Renal cortex interstitium (tissue), 15 donors: ENCODE measurements around the gene APOL5. TPM values are rescaled to one million over a fixed set of nuclear protein-coding genes. Genes with fewer than 3 reads are reported as not detected.
"Not testable (repeated sequence)": the region's sequence is repeated elsewhere in the genome, so short reads cannot be mapped to it uniquely, and the experiment has no call there.

Experiments used
- DNase-seq, 11 donors: peaks; one replicate each; pipeline ENCODE4 v3.0.0-alpha.2; 2013; ENCODE audit warnings: low read depth in 9 of 11, low spot score in 4 of 11; ENCODE audit errors: extremely low read depth in 1 of 11
- long read RNA-seq, 16 experiments: transcript quantifications; one replicate each; lab custom pipeline, GENCODE V29; 2026
- polyA plus RNA-seq, 3 donors: library from polyadenylated mRNA; unstranded; fragments of 120-200 nt; gene quantifications; one replicate each; pipeline ENCODE4 v1.2.1, GENCODE V29; 2013; ENCODE audit not compliant: insufficient read length in 3 of 3

APOL5 gene, protein sequence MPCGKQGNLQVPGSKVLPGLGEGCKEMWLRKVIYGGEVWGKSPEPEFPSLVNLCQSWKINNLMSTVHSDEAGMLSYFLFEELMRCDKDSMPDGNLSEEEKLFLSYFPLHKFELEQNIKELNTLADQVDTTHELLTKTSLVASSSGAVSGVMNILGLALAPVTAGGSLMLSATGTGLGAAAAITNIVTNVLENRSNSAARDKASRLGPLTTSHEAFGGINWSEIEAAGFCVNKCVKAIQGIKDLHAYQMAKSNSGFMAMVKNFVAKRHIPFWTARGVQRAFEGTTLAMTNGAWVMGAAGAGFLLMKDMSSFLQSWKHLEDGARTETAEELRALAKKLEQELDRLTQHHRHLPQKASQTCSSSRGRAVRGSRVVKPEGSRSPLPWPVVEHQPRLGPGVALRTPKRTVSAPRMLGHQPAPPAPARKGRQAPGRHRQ
- under 1 TPM in 1 of 3 donors, not detected in 2; 0.09 TPM for polyA plus RNA-seq
- long read RNA-seq, donor 1, partial matches to known transcripts, result 5,975 of 5,975 reads
- long read RNA-seq, donor 1, other reads (novel, unspliced or antisense), result 0 of 5,975 reads
- long read RNA-seq, donor 2, result 0 reads
- long read RNA-seq, donor 3, result 0 reads
- long read RNA-seq, donor 4, result 0 reads
- long read RNA-seq, donor 5, partial matches to known transcripts, result 291 of 331 reads
- long read RNA-seq, donor 5, other reads (novel, unspliced or antisense), result 40 of 331 reads
- long read RNA-seq, donor 6, partial matches to known transcripts, result 5,335 of 5,335 reads
- long read RNA-seq, donor 6, other reads (novel, unspliced or antisense), result 0 of 5,335 reads
- long read RNA-seq, donor 7, partial matches to known transcripts, result 7,787 of 7,787 reads
- long read RNA-seq, donor 7, other reads (novel, unspliced or antisense), result 0 of 7,787 reads
- long read RNA-seq, donor 8, result 0 reads
- long read RNA-seq, donor 9, result 0 reads
- long read RNA-seq, donor 10, partial matches to known transcripts, result 5,971 of 5,971 reads
- long read RNA-seq, donor 10, other reads (novel, unspliced or antisense), result 0 of 5,971 reads
- long read RNA-seq, donor 11, result 0 reads
- long read RNA-seq, donor 12, result 0 reads
- long read RNA-seq, donor 13, result 0 reads
- long read RNA-seq, donor 14, result 0 reads
- long read RNA-seq, donor 15, result 0 reads
- long read RNA-seq, donor 16, partial matches to known transcripts, result 149 of 209 reads
- long read RNA-seq, donor 16, other reads (novel, unspliced or antisense), result 60 of 209 reads

DNA sequence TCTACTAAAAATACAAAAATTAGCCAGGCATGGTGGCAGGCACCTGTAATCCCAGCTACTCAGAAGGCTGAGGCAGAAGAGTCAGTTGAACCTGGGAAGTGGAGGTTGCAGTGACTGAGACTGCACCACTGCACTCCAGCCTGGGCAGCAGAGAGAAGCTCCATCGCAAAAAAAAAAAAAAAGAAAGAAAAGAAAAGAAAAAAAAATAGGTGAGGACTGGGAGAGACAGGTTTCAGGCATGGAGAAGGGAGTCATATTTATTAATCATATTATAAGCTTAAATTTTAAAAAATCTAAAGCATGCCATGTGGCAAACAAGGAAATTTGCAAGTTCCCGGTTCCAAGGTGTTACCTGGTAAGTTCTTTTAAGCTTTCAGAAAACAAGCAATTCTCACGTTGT, at the start of gene APOL5:
APOL5 (plus strand) TSS at position 301 of the 400 bp plus-strand sequence; CDS start at position 301, 0 bp downstream.
- no peak for DNase-seq

DNA sequence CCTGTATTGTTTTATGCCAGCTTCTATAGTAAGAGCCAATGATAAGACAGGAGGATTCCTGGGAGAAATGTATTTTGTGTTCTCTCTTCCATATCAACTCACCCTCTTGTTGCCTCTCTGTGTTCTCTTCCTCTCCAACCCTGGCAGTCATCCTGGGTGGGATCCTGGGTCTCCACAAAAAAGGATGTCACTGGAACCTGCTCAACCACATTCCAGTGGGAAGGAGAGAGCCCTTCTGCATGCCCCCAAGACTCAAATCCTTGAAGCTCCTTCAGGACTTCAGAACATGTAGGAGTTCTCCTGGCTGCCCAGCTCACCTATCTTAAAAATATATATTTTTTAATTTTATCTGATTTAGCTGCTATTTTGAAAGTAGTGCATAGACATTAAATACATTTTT, 43.3 kb upstream of the APOL5 start:
- no peak for DNase-seq

DNA sequence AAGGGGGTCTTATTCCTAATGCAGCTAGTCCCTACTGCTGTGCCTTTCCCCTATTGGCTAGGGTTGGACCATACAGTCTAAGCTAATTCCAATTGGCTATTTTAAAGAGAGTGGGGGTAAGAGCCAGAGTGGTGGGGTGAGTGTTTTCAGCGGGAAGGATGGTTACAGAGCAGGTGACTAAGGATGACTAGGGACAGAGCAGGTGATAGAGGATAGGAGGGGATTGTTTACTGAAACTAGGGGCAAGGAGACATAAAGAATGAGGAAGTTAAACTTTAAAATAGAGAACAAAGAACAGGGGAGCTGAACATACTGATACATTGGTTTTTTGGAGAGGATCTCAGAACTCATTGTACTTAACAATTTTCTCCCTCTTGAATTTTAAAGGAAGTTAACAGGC, 41.6 kb upstream of the APOL5 start:
- not testable (repeated sequence) for DNase-seq

DNA sequence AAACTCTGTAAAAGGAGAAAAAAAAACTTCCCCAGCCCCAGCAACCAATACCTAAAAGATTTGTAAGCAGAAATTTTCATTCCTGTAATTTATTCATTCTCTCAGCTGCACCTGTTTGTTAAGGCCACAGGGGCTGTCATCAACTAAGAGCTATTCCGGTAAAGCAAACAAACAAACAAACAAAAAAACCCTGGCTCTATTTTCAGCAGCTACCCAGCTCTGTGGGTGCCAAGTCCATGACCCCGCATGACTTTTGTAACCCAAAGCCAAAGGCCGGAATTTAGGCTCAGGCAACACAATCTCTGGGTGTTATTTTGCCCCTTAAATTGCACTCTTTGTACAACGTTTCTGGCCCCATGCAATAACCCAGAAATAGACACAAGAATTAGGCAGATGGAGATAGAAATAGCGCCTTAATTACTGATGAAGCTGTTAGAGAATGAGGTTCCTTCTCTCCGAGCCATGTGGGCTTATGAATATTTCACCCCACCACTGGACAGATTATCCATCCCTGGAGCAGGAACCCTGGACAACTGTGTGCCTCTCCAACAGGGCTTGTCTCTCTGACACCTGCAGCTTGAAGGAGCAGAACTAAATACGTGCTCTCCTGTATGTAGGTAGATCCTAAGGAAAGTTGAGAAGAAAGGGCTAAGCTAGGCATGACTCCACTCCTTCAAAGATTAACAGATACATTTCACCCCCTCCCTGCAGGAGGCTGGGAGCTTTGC, 40.0 kb upstream of the APOL5 start:
- DNase-seq, result no peak

DNA sequence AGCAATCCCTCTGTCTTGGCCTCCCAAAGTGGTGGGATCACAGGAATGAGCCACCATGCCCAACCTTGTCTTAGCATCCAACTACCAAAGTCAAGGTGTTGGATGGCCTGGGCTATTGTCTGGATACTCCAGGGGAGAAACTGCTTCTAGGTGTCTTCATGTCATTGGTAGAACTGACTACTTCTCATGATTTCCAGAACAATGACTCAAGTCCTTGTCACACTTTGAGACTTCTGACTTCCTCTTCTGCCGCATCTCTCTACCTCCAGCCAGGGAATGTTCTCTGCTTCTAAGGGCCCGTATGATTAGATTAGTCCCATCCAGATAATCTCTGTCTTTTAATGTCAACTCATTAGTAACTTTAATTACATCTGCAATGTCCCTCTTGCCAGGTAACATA, 38.8 kb upstream of the APOL5 start:
- DNase-seq, result no peak

DNA sequence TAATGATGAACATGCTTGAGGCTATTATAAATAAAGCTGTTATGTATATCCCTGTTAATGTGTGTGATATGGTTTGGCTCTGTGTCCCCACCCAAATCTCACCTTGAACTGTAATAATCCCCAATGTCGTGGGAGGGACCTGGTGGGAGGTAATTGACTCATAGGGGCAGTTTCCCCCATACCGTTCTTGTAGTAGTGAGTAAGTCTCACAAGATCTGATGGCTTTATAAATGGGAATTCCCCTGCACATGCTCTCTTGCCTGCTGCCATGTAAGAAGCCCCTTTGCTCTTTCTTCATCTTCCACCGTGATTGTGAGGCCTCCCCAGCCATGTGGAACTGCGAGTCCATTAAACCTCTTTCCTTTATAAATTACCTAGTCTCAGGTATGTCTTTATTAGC, 38.2 kb upstream of the APOL5 start:
- DNase-seq, result not testable (repeated sequence)

DNA sequence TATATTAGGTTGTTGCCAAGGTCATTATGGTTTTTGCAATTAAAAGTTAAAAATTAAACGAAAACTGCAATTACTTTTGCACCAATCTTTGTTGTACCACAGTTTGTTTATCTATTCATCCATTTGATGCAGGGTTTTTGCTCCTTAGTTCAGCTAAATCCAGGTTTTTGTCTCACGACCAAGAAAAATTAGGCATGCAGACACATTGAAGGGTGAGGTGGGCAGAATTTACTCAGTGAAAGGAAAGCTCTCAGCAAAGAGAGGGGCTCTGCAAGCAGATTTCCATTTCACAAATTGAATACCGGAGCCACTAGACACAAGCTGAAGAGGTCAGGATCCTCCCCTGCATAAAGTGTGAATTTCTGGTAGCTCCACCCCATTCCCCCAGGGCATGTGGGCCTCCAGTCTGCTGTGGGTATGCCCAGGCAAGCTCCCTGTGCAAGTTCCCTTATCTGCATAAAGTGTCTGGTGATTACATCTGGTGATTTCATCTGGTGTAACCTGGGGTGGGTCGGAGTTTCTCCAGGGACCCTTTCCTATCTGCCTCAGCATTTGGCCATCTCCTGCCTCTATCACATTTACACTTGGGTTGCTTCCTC, 36.1 kb upstream of the APOL5 start:
- no peak for DNase-seq

DNA sequence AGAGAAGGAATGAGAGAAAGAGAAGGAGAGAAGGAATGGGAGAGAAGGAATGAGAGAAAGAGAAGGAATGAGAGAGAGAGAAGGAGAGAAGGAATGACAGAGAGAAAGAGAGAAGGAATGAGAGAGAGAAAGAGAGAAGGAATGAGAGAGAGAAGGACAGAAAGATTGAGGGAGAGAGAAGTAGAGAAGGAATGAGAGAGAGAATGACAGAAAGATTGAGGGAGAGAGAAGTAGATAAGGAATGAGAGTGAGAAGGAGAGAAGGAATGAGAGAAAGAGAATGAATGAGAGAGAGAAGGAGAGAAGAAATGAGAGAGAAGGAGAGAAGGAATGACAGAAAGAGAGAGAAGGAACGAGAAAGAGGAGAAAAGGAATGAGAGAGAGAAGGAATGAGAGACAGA, 34.1 kb upstream of the APOL5 start:
- no peak for DNase-seq

DNA sequence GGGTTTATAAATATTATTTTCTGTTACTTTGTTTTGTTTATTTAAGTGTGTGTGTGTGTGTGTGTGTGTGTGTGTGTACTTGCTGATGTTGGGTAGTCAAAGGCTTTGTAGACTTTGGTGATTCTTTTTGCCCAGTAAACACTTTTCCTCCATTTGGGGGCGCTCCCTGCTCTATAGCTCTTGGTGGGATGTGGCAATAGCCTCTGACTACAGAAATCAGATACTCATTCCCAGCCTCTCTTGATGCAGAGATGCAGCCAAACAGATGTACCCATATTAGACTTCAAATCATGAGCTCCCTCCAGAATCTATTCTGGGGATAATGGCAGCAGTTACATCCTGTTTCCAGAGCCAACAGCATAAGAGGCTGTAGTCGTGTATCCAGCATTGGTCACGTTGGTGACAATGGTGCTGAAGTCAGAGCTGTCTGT, 33.4 kb upstream of the APOL5 start:
- no peak for DNase-seq

DNA sequence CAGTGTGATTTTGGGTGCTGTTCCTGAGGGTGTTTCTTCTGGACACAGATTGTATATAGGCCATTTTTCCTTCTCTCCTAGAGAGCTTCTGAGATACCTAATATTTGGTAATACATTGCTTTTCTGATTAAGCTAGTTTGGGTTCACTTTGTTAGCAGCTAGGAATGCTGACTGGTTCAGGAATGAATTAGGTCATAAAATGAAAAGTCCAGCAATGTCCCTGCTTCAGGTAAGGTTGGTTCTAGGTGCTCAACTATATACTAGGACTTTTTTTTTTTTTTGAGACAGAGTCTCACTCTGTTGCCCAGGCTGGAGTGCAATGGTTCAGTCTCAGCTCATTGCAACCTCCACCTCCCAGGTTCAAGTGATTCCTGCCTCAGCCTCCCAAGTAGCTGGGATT, 32.9 kb upstream of the APOL5 start:
- DNase-seq, result no peak

DNA sequence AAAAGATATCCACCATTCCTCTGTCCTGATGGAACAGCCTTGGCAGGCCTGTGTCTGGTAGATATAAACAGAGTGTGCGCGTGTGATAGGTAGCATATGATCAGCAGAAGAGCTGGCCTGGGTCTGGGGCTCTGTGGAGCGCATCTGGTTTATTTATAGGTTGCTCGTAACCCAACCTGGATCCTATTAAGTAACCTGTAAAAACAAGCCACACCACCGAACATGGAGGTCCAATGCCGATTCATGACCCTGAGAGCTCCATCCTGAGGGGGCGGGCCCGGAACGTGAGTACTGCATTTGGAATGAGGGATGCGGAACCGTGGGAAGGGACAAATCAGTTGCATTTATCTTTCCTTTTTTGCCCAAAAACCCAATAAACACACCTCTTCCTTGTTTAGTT, 31.9 kb upstream of the APOL5 start:
- DNase-seq, result peak in 2 of 11 donors; percentile 19 to 40

DNA sequence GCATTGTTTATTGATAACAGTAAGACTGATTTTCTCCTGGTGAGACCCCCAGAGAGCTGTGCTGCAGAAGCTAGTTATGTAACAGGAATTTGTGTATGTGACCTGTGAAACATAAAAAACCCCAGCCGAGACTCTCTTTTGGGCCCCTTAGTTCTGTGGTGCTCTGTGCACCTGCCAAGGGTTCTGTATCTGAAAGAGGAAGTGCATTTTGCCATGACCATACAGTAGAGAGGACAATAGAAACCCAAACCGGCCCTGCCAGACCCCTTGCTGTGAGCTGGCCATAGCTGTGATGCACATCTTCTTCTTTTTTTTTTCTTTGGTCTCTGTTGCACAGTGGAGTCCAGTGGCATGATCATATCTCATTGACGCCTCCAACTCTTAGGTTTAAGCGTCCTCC, 31.4 kb upstream of the APOL5 start:
- DNase-seq, result no peak

DNA sequence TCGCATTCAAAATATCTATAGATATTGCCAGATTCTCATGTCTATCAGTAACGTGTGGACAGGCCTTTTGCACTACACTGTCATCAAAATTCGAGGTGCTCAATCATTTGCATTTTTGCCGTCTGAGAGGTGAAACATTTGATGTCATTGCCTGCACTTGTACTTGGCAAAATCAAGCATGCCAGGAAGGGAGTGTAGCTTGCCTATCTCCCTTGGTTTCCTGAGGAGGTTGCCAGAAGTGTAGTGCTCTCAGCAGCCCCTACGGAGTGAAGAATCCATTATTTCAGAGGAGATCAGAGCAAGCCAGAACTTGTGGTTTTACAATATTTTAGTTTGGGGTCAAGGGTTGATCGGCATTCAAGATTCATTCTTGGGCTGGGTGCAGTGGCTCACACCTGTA, 30.2 kb upstream of the APOL5 start:
- DNase-seq, result no peak

DNA sequence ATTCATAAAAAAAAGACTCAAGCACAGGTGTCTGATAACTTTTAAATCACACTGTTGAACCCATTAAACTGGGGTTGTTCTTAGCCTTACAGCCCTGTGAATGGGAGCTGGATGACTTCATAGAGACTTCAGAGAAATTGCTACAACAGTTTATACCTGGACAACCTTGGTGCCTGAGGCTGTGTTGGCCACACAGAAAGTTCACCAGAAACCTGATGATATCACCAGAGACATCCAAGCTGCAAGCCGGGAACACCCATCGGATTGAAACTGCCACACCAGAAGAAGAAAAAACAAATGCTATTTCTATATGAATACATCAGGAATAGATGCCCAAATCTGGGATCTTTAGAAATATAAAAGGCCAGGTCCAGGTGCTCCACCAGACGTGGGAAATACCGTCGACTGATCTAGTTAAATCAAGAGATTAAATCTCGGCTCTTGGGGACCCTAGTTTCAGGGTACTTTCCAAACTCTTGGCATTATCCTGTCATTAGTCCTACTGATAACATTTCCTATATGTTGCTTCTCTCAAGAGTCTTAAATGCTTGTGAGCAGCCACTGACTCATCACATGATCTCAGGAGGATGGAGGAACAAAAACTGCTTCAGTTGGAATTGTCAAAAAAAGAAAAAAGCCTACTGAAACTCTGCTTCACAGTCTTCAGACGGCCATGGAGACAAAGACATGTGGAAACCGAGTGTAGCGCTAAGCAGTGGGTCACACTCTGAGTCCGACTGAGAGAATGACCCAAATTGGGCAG, 28.6 kb upstream of the APOL5 start:
- DNase-seq, result no peak

DNA sequence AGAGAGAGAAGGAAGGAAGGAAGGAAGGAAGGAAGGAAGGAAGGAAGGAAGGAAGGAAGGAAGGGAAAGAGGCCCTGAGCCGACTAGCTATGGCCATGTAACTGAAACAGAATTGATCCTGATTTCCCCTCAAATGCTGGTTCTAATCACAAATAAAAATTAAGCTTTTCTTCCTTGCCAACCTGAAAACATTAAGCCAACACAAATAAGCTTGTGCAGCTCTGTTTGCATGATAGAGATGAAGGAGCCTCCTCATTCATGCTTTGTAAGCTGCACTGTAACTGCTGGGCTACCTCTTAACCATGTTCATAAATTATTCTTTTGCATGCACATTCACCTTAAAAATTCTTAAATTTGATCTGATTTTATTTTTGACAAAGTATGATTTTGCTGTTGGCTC, 27.7 kb upstream of the APOL5 start:
- no peak for DNase-seq

DNA sequence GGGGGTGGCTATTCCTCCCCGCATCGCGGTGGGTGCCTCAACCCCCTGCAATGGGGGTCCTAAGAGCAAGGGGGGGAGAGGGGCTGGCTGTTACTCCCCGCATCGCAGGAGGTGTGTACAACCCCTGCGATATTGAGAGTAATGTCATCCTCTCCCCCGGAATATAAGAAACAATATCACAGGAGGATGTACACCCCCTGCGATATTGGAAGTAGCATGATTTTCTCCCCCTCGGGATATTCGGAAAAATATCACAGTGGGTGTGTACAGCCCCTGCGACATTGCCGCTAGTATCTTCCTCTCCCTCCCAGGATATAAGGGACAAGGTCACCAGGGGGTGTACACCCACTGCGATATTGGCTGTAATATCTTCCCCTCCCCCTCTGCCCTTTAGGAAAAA, 22.5 kb upstream of the APOL5 start:
- no peak for DNase-seq

DNA sequence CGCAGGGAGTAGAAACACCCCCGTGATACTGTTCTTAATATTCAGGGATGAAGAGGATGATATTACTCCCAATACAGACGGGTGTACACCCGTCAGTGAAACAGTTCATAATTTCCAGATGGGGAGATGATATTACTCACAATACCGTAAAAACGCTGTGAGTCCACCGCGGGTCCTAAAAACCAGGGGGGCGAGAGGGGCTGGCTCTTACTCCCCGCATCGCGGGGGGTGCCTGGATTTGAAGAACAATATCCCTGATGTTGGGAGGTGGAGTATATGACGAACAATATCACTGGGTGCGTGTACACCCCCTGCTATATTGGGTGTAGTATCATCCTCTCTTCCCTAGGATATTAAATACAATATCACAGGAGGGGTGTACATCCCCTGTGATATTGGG, 20.5 kb upstream of the APOL5 start:
- DNase-seq, result no peak

DNA sequence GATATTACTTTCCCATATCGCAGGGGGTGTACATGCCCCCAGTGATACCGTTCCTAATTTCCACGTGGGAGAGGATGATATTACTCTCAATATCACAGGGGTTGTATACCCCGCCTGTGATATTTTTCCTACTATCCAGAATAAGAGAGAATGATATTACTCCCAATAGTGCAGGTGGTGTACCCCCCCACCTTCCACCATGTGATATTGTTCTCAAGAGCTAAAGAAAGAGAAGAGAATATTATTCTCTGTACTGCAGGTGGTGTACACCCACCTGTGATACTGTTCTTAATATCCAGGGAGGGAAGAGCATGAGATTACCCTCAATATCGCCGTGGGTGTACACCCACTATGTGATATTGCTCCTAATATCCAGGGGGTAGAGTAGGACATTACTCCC, 17.8 kb upstream of the APOL5 start:
- not testable (repeated sequence) for DNase-seq
